ENCODE measurements around the gene OLIG3.

Gene OLIG3

DNA sequence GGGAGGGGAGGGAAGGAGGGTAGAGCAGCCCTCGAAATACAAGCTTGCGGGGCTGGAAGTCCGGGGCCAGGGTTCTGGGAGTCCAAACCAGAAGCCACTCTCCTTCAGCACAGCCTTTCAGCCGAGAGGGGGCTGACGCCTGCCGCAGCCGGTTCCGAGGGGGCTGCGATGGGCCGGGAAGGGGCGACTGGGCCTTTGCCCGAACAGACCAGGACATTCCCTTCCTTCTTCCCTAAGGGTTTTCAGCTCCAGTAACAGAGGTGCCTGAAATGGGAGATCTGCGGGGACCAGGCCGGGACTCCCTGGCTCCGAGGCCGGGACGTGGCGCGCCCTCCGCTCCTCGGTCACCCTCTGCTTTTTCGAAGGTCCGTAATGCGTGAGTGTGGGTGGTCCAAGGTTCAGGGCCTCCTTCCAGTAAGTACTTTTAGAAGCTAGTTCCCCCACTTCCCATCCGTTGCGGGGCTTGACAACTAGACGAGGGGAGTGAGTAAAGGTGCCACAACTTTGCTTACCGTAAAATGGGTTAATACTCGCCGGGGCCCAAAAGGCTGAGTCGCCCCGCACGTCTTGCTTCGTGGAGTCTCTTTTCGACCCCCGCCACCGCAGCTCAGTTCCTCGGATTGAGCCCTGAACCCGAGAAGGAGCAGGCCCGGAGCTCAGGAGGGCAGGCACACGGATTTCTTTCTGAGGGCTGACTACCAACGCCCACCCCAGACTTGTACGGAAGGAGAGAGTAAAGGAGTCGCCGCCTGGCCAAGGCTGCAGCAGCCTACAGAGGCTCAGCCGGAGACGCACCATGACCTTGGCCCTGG lies 2.9 kb upstream of the OLIG3 start:
- peak overlapping the region in 3 of 7 experiments; percentile 3 to 32 (median 10) for H3K4me3 ChIP-seq

DNA sequence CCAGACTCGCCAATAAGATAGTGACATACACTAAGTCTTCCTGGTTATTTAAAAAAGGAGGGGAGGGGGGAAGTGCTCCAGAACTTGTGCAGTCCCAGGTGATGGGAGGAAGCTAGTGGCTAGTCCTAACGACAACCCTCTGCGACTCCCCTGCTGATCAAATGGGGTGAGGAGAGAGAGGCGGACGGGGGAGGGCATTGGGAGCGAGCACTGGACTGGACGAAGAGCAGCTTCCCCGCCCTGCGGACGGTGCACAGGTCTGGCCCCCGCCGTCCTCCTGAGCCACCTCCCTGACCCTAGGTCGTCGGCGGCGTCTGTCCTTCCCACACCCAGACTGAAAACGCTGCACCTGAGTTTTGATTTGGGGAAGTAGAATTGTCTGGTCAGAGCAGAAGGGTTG lies 2.2 kb upstream of the OLIG3 start:
- H3K4me3 ChIP-seq: no peak overlapping the region

More for the DNA sequence above, 2.9 kb upstream of the OLIG3 start:
- no peak overlapping the region for H3K27ac ChIP-seq

GRCh38 chr6:137495703-137496336 lies 1.6 kb upstream of the OLIG3 start:
- Histone ChIP-seq H3K4me3 (no peak overlapping the region), H3K27ac (no peak overlapping the region)

More for the DNA sequence above, 2.2 kb upstream of the OLIG3 start:
- H3K27ac ChIP-seq: no peak overlapping the region

DNA sequence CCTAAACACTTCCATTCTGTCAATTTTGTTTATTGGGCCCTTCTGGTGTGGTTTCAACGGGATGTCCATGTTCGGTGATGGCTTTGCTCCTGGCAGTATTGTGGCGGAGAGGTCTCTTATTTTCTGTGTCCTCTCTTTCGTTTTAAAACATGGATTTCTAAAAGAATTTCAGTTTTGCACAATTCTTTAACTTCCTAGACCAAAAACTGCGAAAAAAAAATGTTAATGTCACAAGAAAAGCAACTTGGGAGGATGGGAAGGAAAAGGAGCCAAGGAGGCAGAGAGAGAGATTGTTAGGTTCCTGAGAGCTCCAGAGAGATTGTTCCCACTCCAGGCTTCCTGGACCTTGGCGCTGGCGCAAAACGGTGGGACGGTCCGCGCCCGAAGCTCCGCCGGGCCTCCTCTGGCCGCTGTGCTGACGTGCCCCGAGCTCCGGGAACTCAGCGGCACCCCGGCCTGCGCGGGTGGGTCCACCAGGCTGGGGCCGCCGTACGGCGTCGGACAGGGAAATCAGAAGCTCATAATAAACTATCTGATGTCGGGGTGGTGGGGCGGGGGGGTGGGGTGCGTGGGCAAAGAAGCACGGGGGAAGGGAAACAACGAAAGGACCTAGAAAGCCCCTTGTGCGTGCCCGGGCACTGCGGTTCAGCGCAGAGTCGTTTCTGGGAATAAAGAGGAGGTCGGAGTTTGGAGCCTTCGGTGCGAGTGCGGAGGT lies 951 bp upstream of the OLIG3 start:
- H3K27ac ChIP-seq: no peak overlapping the region
- H3K4me3 ChIP-seq: no peak overlapping the region

DNA sequence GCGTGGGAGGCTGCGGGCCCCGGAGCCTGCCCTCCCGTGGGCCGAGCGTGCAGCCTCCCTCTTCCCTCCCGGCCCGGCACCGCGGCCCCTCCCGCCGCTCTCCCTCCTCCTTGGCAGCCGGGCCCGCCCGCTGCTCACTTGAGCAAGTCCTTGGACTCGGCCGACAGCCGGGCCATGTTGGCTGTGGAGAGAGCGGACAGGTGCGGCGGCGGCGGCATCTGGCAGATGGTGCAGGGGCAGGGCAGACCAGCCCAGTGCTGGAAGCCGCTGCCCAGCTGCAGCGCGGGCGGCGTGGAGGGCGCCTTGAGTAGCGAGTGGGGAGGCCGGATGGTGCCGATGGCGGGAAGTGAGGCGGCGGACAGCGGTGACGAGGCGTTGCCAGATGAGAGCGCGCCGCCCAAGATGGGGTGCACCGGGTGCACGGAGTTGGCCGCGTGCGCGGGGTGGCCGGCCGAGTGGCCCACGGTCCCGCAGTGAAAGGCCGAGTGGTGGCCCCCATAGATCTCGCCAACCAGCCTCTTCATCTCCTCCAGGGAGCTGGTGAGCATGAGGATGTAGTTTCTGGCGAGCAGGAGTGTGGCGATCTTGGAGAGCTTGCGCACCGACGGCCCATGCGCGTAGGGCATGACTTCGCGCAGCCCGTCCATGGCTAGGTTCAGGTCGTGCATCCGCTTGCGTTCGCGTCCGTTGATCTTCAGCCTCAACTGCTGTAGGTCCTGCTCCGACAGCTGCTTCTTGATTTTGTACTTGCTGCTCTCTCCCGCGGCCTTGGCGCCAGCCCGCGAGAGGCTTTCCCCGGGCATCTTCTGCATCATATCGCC lies 766 bp downstream of the OLIG3 start:
- peak overlapping the region in 1 of 7 experiments; percentile 18 for H3K4me3 ChIP-seq
- no peak overlapping the region for H3K27ac ChIP-seq

- H3K4me3 ChIP-seq: no peak overlapping the region
- H3K27ac ChIP-seq: no peak overlapping the region
These were observed 1.6 kb downstream of the OLIG3 start for GRCh38 chr6:137492289-137493217.

DNA sequence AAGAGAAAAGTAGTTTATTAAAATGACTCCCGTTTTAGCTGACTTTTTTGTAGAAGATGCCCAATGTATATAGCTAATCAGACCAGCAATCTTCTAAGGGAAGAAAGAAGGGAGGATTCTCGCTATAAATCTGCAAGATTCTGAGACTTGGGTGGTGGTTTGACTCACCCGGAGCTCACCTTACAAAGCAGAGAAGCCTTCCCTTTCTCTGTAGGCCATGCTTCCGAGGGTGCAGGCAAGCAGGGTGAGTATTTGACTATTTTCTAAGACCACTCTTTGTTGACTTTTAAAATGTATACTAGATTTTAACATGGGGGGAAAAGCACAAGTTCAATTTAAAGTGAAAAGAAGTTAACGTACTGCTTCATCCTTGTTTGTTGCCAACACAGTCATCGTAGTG lies 2.7 kb downstream of the OLIG3 start:
- no peak overlapping the region for H3K4me3 ChIP-seq
- H3K27ac ChIP-seq: no peak overlapping the region

GRCh38 chr6:137490961-137491360 lies 3.2 kb downstream of the OLIG3 start:
- Histone ChIP-seq H3K27ac (no peak overlapping the region), H3K4me3 (no peak overlapping the region)

DNA sequence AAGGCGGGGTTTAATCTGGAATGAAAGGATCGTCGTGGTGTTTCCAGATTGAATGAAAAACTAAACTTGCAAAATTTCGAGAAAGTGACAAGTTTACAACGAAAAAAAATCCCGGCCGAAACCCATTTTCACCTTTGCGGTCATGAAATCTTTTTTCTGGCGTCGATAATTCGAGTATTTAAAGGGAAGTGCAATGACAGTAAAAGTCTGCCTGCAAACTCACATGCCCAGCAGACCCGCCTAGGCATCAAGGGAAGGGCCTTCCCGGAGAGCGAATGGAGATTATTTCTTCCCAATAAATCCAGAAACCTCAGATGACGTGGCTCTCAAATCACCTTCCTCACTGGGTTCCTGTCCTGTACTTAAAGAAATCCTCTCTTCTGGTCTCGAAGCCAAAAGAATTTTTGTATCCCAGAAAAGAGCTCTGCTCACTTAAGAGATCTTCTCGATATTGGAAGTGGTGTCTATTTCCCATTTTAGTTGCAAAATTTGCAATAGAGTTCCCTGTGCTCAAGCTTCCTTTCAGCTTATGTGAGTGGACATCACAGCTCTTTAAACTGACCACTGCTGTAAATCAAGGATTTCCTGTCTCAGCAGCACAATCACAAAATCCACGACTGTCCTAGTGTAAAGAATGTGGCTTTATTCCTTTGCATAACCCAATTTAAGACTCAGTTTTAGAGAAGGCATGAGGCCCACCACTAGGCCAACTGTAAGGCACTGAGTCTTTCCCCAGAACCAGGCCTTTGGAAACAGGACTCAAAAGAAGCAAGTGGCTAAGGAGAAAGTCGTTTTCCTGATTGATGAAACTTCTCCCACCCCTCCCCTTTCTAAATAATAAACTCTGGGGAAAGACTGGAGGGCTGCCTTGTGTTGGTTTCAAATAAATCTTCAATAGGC lies 3.9 kb downstream of the OLIG3 start:
- H3K4me3 ChIP-seq: no peak overlapping the region

GRCh38 chr6:137489046-137490005 lies 4.9 kb downstream of the OLIG3 start:
- H3K4me3 ChIP-seq: peak overlapping the region in 1 of 7 experiments; percentile 13
- no peak overlapping the region for H3K27ac ChIP-seq

More for the DNA sequence above, 3.9 kb downstream of the OLIG3 start:
- no peak overlapping the region for H3K27ac ChIP-seq

- H3K4me3 ChIP-seq: peak overlapping the region in 1 of 7 experiments; percentile 13
- no peak overlapping the region for H3K27ac ChIP-seq
These were observed 5.8 kb downstream of the OLIG3 start for GRCh38 chr6:137488150-137489045.

DNA sequence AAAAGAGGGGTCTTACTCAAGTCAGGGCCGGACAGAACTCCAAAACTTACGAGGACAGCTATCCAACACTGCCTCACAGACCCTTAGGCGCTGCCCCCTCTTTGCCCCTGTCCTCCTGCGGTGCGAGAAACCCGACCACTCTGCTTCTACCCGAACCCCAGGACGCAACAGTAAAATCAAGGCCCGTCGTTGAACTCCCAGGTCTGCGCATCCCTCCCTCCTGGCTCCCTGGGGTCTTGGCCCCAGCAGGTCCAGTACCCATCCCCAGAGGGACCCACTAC lies 6.4 kb downstream of the OLIG3 start:
- Histone ChIP-seq H3K4me3 (no peak overlapping the region), H3K27ac (no peak overlapping the region)

- H3K4me3 ChIP-seq: no peak overlapping the region
- H3K27ac ChIP-seq: no peak overlapping the region
These were observed 6.9 kb downstream of the OLIG3 start for GRCh38 chr6:137487181-137487868.

- Histone ChIP-seq H3K4me3 (no peak overlapping the region), H3K27ac (no peak overlapping the region)
These were observed 7.8 kb downstream of the OLIG3 start for GRCh38 chr6:137486416-137486815.

GRCh38 chr6:137480431-137480830 lies 13.8 kb downstream of the OLIG3 start:
- Histone ChIP-seq H3K4me3 (no peak overlapping the region), H3K27ac (no peak overlapping the region)
